Stomach (tissue), 4 donors: Measurements from ENCODE around the gene H2BK1.

Experiments
- POLR2A ChIP-seq, 4 donors: fragments of 450-650 bp; IDR thresholded peaks; one replicate each; pipeline ENCODE4 v1.6.1; 2016; ENCODE audit warnings: antibody characterized with exemption in 4 of 4, control low read depth in 2 of 4, mild to moderate bottlenecking in 1 of 4, moderate library complexity in 1 of 4
- POLR2AphosphoS5 ChIP-seq, 3 donors: sonication (generic); formaldehyde crosslinking; IDR thresholded peaks; one replicate each; pipeline ENCODE4 v1.6.1; 2016; ENCODE audit warnings: antibody characterized with exemption in 3 of 3

- TF ChIP-seq POLR2AphosphoS5 (IDR thresholded peaks at IDR 0.05), result no peak
- no peak for TF ChIP-seq POLR2A (IDR thresholded peaks at IDR 0.05)
Measured at GRCh38 chr7:151188252-151188542, 22.1 kb downstream of the H2BK1 start.
